CD4-positive, alpha-beta memory T cell (primary cell): ENCODE data around the gene LIFR. TPM values are rescaled to one million over a fixed set of nuclear protein-coding genes. Genes with fewer than 3 reads are reported as not detected.

ENCODE experiments used
- CTCF ChIA-PET: fragments of 350-600 bp; sonication (Branson Sonifier 250); formaldehyde crosslinking; loops from one replicate; lab custom pipeline; 2021; ENCODE audit warnings: inconsistent platforms; ENCODE audit not compliant: partially characterized antibody; lab: Charles Lee
- POLR2A ChIA-PET: fragments of 350-600 bp; sonication (Branson Sonifier 250); formaldehyde crosslinking; loops from one replicate; lab custom pipeline; 2021; ENCODE audit not compliant: partially characterized antibody; lab: Charles Lee
- DNase-seq, 5 donors: peaks; one replicate each; pipeline versions ENCODE4 v3.0.0 to v3.0.0-alpha.2; 2020 to 2022; ENCODE audit warnings: mixed read lengths in 1 of 5
- H3K27ac ChIP-seq: one replicate; pipeline ENCODE4 v1.7.0; 2013; ENCODE audit warnings: low read depth, low read length
- H3K27me3 ChIP-seq: 2 replicates; pipeline ENCODE4 v1.7.0; 2013; ENCODE audit warnings: mild to moderate bottlenecking, low read length, moderate library complexity; ENCODE audit not compliant: insufficient read depth
- H3K36me3 ChIP-seq: 2 replicates; pipeline ENCODE4 v1.7.0; 2013; ENCODE audit warnings: mild to moderate bottlenecking, low read length, moderate library complexity; ENCODE audit not compliant: insufficient read depth
- H3K4me1 ChIP-seq: 2 replicates; pipeline ENCODE4 v1.7.0; 2013; ENCODE audit warnings: mild to moderate bottlenecking, low read length, moderate library complexity; ENCODE audit not compliant: insufficient read depth
- H3K4me3 ChIP-seq, 2 donors: one replicate each; pipeline ENCODE4 v1.7.0; 2013; ENCODE audit warnings: low read length in 2 of 2, mild to moderate bottlenecking in 1 of 2
- H3K9me3 ChIP-seq, 2 donors: one replicate each; pipeline ENCODE4 v1.7.0; 2013; ENCODE audit warnings: low read length in 2 of 2, control low read depth in 1 of 2; ENCODE audit not compliant: control insufficient read depth in 1 of 2
- H3K27ac Mint-ChIP-seq, 7 donors: one replicate each; pipeline ENCODE4 v1.8.0; 2020 to 2021; ENCODE audit warnings: mixed read lengths in 7 of 7, mild to moderate bottlenecking in 6 of 7, inconsistent platforms in 3 of 7, moderate library complexity in 3 of 7
- H3K27me3 Mint-ChIP-seq, 2 donors: one replicate each; pipeline ENCODE4 v1.8.0; 2020 to 2021; ENCODE audit warnings: mixed read lengths in 2 of 2
- H3K36me3 Mint-ChIP-seq, 2 donors: one replicate each; pipeline ENCODE4 v1.8.0; 2020 to 2021; ENCODE audit warnings: mixed read lengths in 2 of 2, inconsistent platforms in 1 of 2, mild to moderate bottlenecking in 1 of 2
- H3K4me1 Mint-ChIP-seq, 4 donors: one replicate each; pipeline ENCODE4 v1.8.0; 2020 to 2021; ENCODE audit warnings: mixed read lengths in 4 of 4, mild to moderate bottlenecking in 1 of 4
- H3K4me3 Mint-ChIP-seq, 8 donors: one replicate each; pipeline ENCODE4 v1.8.0; 2020 to 2021; ENCODE audit warnings: mixed read lengths in 8 of 8, mild to moderate bottlenecking in 7 of 8, moderate library complexity in 6 of 8, inconsistent platforms in 3 of 8
- H3K9me3 Mint-ChIP-seq, 8 donors: one replicate each; pipeline ENCODE4 v1.8.0; 2020 to 2021; ENCODE audit warnings: mixed read lengths in 8 of 8, mild to moderate bottlenecking in 5 of 8, inconsistent platforms in 3 of 8, moderate library complexity in 1 of 8
- intact Hi-C: fragments of 100-400 bp; cut with micrococcal nuclease; formaldehyde crosslinking; loops from one replicate; pipeline ENCODE4 v1.15.1; 2023
- polyA plus RNA-seq, 2 donors: library from polyadenylated mRNA; unstranded; fragments of 300-500 nt; fragmentation: Illumina TruSeq; gene quantifications; one replicate each; pipeline ENCODE4 v1.2.3, GENCODE V29; 2021
- total RNA-seq, 2 experiments: library from RNA; stranded (reverse); gene quantifications; one replicate each; pipeline ENCODE4 v1.2.3, GENCODE V29; 2021

LIFR gene
- total RNA-seq (under 1 TPM; 0.23 to 0.42 TPM), polyA plus RNA-seq (not detected)

GRCh38 chr5:38556599-38557307 is at the start of gene LIFR:
LIFR (minus strand) TSS chr5:38556646; CDS start chr5:38530647, 25,999 bp downstream.
- H3K27ac ChIP-seq, result no peak within 1 kb of the TSS
- peak in 4 of 5 donors; percentile 24 to 40 (median 30) for DNase-seq
- CTCF ChIA-PET, result no interaction called here
- Mint-ChIP-seq H3K4me1 (peaks cover 5 to 19% (median 12%) of the 10 kb centered on the region in 4 donors), H3K27ac (peak within 1 kb of the TSS in 3 of 7 donors; percentile 9 to 62 (median 11)), H3K27me3 (peaks cover 40 to 47% of the 10 kb centered on the region in 2 donors), H3K4me3 (peak within 1 kb of the TSS; percentile 76 to 91 (median 84)), H3K36me3 (peaks cover 0 to 2% of the 10 kb centered on the region in 2 donors), H3K9me3 (peaks cover 0 to 2% (median 0%) of the 10 kb centered on the region in 8 donors)
- H3K4me3 ChIP-seq, result peak within 1 kb of the TSS in 1 of 2 donors; percentile 24
- H3K36me3 ChIP-seq, result no peaks in the 10 kb centered on the region
- H3K4me1 ChIP-seq, result peaks cover 14% of the 10 kb centered on the region
- POLR2A ChIA-PET, result no interaction called here
- intact Hi-C loops, result no loop called here
- H3K9me3 ChIP-seq, result no peaks in the 10 kb centered on the region
- peaks cover 19% of the 10 kb centered on the region for H3K27me3 ChIP-seq

- Mint-ChIP-seq H3K27ac (no peak overlapping the region), H3K9me3 (peaks cover 0 to 1% (median 0%) of the 10 kb centered on the region in 8 donors), H3K4me3 (no peak overlapping the region), H3K36me3 (no peaks in the 10 kb centered on the region), H3K27me3 (peaks cover 3 to 10% of the 10 kb centered on the region in 2 donors), H3K4me1 (no peaks in the 10 kb centered on the region)
- ChIA-PET CTCF (no interaction called here), POLR2A (no interaction called here)
- DNase-seq, result no peak
- intact Hi-C loops, result no loop called here
- H3K36me3 ChIP-seq, result no peaks in the 10 kb centered on the region
- no peak overlapping the region for H3K27ac ChIP-seq
- H3K4me3 ChIP-seq, result no peak overlapping the region
- no peaks in the 10 kb centered on the region for H3K4me1 ChIP-seq
- no peaks in the 10 kb centered on the region for H3K27me3 ChIP-seq
- no peaks in the 10 kb centered on the region for H3K9me3 ChIP-seq
Observed at GRCh38 chr5:38605610-38606009, 49.2 kb upstream of the LIFR start.

- no peaks in the 10 kb centered on the region for H3K9me3 ChIP-seq
- no peaks in the 10 kb centered on the region for H3K4me1 ChIP-seq
- ChIA-PET CTCF (no interaction called here), POLR2A (no interaction called here)
- Mint-ChIP-seq H3K9me3 (peaks cover 0 to 1% (median 0%) of the 10 kb centered on the region in 8 donors), H3K36me3 (no peaks in the 10 kb centered on the region), H3K4me3 (no peak overlapping the region), H3K4me1 (no peaks in the 10 kb centered on the region), H3K27me3 (peaks cover 0 to 6% of the 10 kb centered on the region in 2 donors), H3K27ac (no peak overlapping the region)
- DNase-seq, result no peak
- H3K27me3 ChIP-seq, result no peaks in the 10 kb centered on the region
- H3K36me3 ChIP-seq, result no peaks in the 10 kb centered on the region
- H3K4me3 ChIP-seq, result no peak overlapping the region
- intact Hi-C loops, result no loop called here
- no peak overlapping the region for H3K27ac ChIP-seq
Observed at GRCh38 chr5:38603691-38604090, 47.2 kb upstream of the LIFR start.

GRCh38 chr5:38602641-38603040 is 46.2 kb upstream of the LIFR start:
- Histone ChIP-seq H3K9me3 (no peaks in the 10 kb centered on the region), H3K27ac (no peak overlapping the region), H3K27me3 (no peaks in the 10 kb centered on the region), H3K4me1 (no peaks in the 10 kb centered on the region), H3K4me3 (no peak overlapping the region), H3K36me3 (no peaks in the 10 kb centered on the region)
- POLR2A ChIA-PET, result no interaction called here
- peaks cover 0 to 1% (median 0%) of the 10 kb centered on the region in 8 donors for H3K9me3 Mint-ChIP-seq
- peaks cover 0 to 6% of the 10 kb centered on the region in 2 donors for H3K27me3 Mint-ChIP-seq
- intact Hi-C loops, result no loop called here
- no peaks in the 10 kb centered on the region for H3K4me1 Mint-ChIP-seq
- DNase-seq, result no peak
- no peaks in the 10 kb centered on the region for H3K36me3 Mint-ChIP-seq
- H3K4me3 Mint-ChIP-seq, result no peak overlapping the region
- H3K27ac Mint-ChIP-seq, result no peak overlapping the region
- CTCF ChIA-PET, result no interaction called here

GRCh38 chr5:38601863-38602298 is 45.4 kb upstream of the LIFR start:
- Histone ChIP-seq H3K4me3 (no peak overlapping the region), H3K27me3 (no peaks in the 10 kb centered on the region), H3K27ac (no peak overlapping the region), H3K4me1 (no peaks in the 10 kb centered on the region), H3K9me3 (no peaks in the 10 kb centered on the region), H3K36me3 (no peaks in the 10 kb centered on the region)
- Mint-ChIP-seq H3K27me3 (peaks cover 0 to 11% of the 10 kb centered on the region in 2 donors), H3K4me3 (no peak overlapping the region), H3K9me3 (peaks cover 0 to 1% (median 0%) of the 10 kb centered on the region in 8 donors), H3K36me3 (no peaks in the 10 kb centered on the region), H3K4me1 (no peaks in the 10 kb centered on the region), H3K27ac (no peak overlapping the region)
- no peak for DNase-seq
- intact Hi-C loops, result no loop called here
- ChIA-PET CTCF (no interaction called here), POLR2A (no interaction called here)

- Histone ChIP-seq H3K27me3 (no peaks in the 10 kb centered on the region), H3K9me3 (no peaks in the 10 kb centered on the region), H3K4me3 (no peak overlapping the region), H3K36me3 (no peaks in the 10 kb centered on the region), H3K27ac (no peak overlapping the region), H3K4me1 (no peaks in the 10 kb centered on the region)
- Mint-ChIP-seq H3K9me3 (peaks cover 0 to 1% (median 0%) of the 10 kb centered on the region in 8 donors), H3K27me3 (peaks cover 0 to 11% of the 10 kb centered on the region in 2 donors), H3K4me3 (no peak overlapping the region), H3K4me1 (no peaks in the 10 kb centered on the region), H3K27ac (no peak overlapping the region), H3K36me3 (no peaks in the 10 kb centered on the region)
- ChIA-PET POLR2A (no interaction called here), CTCF (no interaction called here)
- no peak for DNase-seq
- intact Hi-C loops, result no loop called here
Observed at GRCh38 chr5:38601133-38601862, 44.9 kb upstream of the LIFR start.

- intact Hi-C loops, result no loop called here
- Histone ChIP-seq H3K27ac (no peak overlapping the region), H3K4me3 (no peak overlapping the region), H3K9me3 (no peaks in the 10 kb centered on the region), H3K27me3 (no peaks in the 10 kb centered on the region), H3K4me1 (no peaks in the 10 kb centered on the region), H3K36me3 (no peaks in the 10 kb centered on the region)
- H3K9me3 Mint-ChIP-seq, result peaks cover 0 to 1% (median 0%) of the 10 kb centered on the region in 8 donors
- ChIA-PET POLR2A (no interaction called here), CTCF (no interaction called here)
- H3K27ac Mint-ChIP-seq, result peak overlapping the region in 1 of 7 donors; percentile 25
- H3K36me3 Mint-ChIP-seq, result no peaks in the 10 kb centered on the region
- peaks cover 0 to 8% of the 10 kb centered on the region in 2 donors for H3K27me3 Mint-ChIP-seq
- no peaks in the 10 kb centered on the region for H3K4me1 Mint-ChIP-seq
- DNase-seq, result no peak
- H3K4me3 Mint-ChIP-seq, result no peak overlapping the region
Observed at GRCh38 chr5:38600329-38601045, 44.0 kb upstream of the LIFR start.
